ENCODE data around the gene CADPS. TPM values are rescaled to one million over a fixed set of nuclear protein-coding genes. Genes with fewer than 3 reads are reported as not detected.

The CADPS gene
- total and polyA plus RNA-seq, 12 donors: 1.4 to 36.6 (median 21.6) TPM

- TF ChIP-seq CTCF (IDR thresholded peaks at IDR 0.05): no peak
- Histone ChIP-seq H3K4me1 (no peaks in the 10 kb centered on the region), H3K27me3 (no peaks in the 10 kb centered on the region), H3K4me3 (no peak overlapping the region), H3K9me3 (no peaks in the 10 kb centered on the region), H3K36me3 (no peaks in the 10 kb centered on the region), H3K27ac (no peak overlapping the region)
- intact Hi-C loops (cut with DNase I): no loop called here
- ATAC-seq (no peak), DNase-seq (no peak)
- WGBS, 2 donors: 76 to 78% methylated on average over 8 of the region's 8 CpGs
Observed at GRCh38 chr3:62451211-62451887, 423.9 kb downstream of the CADPS start.

- H3K27ac ChIP-seq: no peak overlapping the region
- 86 to 89% methylated on average over 5 of the region's 5 CpGs for WGBS, 2 donors
- DNase-seq (no peak), ATAC-seq (no peak)
- H3K27me3 ChIP-seq: no peaks in the 10 kb centered on the region
- H3K36me3 ChIP-seq: no peaks in the 10 kb centered on the region
- peaks cover 0 to 5% (median 0%) of the 10 kb centered on the region in 9 donors for H3K4me1 ChIP-seq
- no peaks in the 10 kb centered on the region for H3K9me3 ChIP-seq
- TF ChIP-seq CTCF (IDR thresholded peaks at IDR 0.05): no peak
- H3K4me3 ChIP-seq: no peak overlapping the region
- intact Hi-C loops (cut with DNase I): no loop called here
Observed at GRCh38 chr3:62446337-62446940, 428.8 kb downstream of the CADPS start.

- no peak for TF ChIP-seq CTCF (IDR thresholded peaks at IDR 0.05)
- no peaks in the 10 kb centered on the region for H3K9me3 ChIP-seq
- no peak for ATAC-seq
- no peak for DNase-seq
- H3K4me3 ChIP-seq: peak overlapping the region in 1 of 10 donors; percentile 3
- H3K4me1 ChIP-seq: peaks cover 0 to 5% (median 0%) of the 10 kb centered on the region in 9 donors
- H3K36me3 ChIP-seq: no peaks in the 10 kb centered on the region
- 10 to 18% methylated on average over 1 of the region's 1 CpG for WGBS, 2 donors
- H3K27me3 ChIP-seq: no peaks in the 10 kb centered on the region
- no peak overlapping the region for H3K27ac ChIP-seq
- intact Hi-C loops (cut with DNase I): no loop called here
Observed at GRCh38 chr3:62445275-62445674, 429.9 kb downstream of the CADPS start.

- Histone ChIP-seq H3K9me3 (no peaks in the 10 kb centered on the region), H3K36me3 (no peaks in the 10 kb centered on the region), H3K4me3 (no peak overlapping the region), H3K27ac (no peak overlapping the region), H3K27me3 (peaks cover 0 to 9% (median 4%) of the 10 kb centered on the region in 7 donors), H3K4me1 (no peaks in the 10 kb centered on the region)
- no peak for TF ChIP-seq CTCF (IDR thresholded peaks at IDR 0.05)
- no peak for ATAC-seq
- no peak for DNase-seq
- intact Hi-C loops (cut with DNase I): no loop called here
Observed at GRCh38 chr3:62439978-62440377, 435.2 kb downstream of the CADPS start.
